NCI-H460 (cell line): ENCODE data around the gene IPO4. TPM values are rescaled to one million over a fixed set of nuclear protein-coding genes. Genes with fewer than 3 reads are reported as not detected.

Experiments
- DNase-seq: peaks from one replicate; pipeline ENCODE4 v3.0.0-alpha.2; 2016; ENCODE audit warnings: low read depth; ENCODE audit errors: extremely low read depth
- small RNA-seq, 2 experiments: library from RNA; depleted of rRNA; stranded (forward); fragments of <200 nt; gene quantifications; one replicate each; pipeline ENCODE3, GENCODE V24; 2014
- total RNA-seq: library from RNA; depleted of rRNA; stranded (reverse); fragments of >200 nt; shearing (Covaris generic); gene quantifications from 2 replicates; pipeline ENCODE4 v1.2.3, GENCODE V29; 2014; rRNA removed

Gene IPO4
- total RNA-seq, 1 experiment from 2014 or later: 48.8 TPM

DNA sequence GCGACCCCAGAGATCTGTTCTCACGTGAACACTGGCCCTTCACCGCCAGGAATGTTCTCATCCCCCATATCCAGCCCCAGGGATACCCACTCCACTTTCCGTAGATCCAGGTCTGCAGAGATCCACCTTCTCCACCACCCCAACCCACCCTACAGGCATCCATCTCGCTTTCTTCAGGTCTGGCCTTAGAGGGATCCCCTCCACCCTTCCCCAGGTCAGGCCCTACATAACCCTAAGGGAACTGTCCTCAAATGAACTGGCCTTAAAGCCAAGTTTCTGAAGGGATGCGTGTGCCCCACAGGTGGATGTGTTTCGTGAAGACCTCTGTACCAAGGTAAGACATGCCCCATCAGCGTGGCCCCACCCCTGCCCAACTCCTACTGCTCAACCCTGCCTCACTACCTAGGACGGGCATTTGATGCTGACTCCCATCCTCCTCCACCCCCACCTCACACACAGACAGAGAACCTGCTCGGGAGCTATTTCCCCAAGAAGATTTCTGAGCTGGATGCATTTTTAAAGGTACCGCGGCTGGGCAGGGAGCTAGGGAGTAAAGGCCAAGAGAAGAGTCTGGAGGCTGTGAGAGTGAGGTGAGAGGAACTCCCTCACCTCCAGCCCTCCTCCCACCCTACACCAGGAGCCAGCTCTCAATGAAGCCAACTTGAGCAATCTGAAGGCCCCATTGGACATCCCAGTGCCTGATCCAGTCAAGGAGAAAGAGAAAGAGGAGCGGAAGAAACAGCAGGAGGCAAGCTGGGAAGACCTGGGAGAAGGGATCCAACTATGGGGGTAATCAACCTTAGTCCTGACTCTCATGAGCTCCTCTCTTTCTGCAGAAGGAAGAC, 51.7 kb downstream of the IPO4 start:
- no peak for DNase-seq

DNA sequence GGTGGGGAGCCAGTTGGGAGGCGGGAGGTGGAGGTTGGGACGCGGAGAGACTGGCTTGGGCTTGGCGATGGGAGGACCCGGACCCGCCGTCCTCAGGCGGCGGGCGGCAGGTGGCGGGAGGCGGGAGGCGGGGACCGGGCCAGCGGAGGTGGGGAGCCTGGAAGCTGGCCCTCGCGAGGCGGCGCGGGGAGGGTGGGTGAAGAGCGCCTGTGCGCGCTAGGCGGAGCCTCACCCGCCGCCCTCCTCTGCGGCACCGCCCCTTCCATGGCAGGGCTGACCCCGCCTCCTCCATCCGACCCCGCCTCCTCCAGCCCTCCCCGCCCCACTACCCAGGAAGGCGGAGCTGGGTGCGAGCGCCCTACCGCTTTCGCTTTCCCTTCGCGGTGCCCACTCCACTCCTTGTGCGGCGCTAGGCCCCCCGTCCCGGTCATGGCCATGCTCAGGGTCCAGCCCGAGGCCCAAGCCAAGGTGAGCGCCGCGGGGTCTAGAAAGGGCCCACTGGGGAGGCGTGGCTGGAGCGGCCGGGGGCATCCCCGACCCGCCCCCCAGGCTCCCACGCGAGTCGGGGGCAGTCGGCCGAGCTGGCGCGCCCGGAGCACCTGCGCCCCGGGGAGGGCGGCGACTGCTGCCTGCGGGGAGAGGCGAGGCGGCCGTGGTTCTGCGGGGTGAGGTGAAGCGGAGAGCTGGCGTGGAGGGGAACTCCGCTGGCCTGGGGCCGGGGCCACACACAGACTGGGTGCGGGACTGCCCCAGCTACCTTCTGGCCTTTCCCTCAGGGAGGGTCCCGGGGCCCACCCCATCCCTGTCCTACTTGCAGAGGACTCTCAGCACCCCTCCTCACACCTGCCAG, 52.6 kb downstream of the IPO4 start, which contains the start of gene PSME1:
Gene PSME1, plus strand, starts transcription at position 361 of the 850 bp plus-strand sequence. Its CDS starts 69 bp downstream, at position 430.
- peak; percentile 88 for DNase-seq

DNA sequence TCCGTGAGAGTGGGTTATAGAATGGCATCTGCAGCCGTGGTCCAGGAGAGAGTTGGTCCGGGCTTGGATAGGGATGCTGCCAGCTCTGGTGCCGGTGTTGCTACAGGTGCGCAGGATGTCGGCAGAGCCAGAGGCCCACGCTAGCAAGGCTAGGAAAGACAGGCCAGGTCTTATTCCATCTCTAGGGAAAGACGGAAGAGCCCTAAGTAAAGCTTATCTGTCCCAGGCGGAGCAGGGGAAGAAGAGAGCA, 53.1 kb downstream of the IPO4 start:
- DNase-seq: no peak

DNA sequence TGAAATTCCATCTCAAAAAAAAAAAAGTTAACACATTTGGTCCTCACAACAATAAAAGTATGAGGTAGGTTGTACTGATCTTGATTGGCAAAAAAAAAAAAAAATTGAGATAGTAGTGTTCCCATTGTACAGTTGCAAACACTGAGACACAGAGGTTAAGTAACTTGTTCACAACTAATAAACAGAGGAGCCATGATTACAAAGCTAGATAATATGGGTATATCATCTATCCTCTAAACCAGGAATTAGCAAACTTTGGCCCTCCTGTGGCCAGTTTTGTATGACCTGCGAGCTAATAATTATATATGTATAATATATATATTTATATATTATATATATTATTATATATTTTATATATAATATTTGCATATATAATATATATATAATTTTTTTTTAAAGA, 54.9 kb downstream of the IPO4 start:
- no peak for DNase-seq

DNA sequence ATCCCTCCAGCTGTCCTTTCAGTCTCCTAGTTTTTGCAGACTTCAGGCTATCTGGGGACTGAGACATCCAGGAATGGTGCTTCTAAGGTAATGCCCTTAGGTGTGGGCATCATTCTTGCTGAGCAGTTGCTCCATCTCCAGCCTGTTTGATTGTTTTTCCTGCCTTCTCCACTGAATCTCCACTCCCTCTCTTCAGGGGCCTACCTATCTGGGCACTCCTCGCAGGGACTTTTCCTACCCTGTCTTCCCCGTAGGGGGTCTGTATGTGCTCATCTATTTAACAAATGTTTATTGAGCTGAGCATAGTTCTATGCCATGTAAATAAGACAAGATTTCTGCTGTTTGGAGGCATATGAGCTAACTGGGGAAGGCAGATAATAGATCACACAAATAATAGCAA, 55.6 kb downstream of the IPO4 start:
- no peak for DNase-seq

DNA sequence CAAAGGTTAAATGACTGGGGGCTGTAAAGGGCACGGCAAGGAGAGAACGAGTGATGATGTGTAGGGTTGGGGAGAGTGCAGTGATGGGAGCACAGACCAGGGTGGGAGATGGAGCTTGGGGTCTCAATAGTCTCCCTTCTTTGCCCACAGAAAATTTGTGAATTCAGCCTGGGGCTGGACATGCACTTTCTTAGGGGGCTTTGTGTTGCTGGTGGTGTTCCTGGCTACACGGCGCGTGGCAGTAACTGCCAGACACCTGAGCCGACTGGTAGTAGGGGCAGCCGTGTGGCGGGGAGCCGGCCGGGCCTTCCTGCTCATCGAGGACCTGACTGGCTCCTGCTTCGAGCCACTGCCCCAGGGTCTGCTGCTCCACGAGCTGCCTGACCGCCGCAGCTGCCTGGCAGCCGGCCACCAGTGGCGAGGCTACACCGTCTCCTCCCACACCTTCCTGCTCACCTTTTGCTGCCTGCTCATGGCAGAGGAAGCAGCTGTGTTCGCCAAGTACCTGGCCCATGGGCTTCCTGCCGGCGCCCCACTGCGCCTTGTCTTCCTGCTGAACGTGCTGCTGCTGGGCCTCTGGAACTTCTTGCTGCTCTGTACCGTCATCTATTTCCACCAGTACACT, 56.4 kb downstream of the IPO4 start:
- DNase-seq: no peak

DNA sequence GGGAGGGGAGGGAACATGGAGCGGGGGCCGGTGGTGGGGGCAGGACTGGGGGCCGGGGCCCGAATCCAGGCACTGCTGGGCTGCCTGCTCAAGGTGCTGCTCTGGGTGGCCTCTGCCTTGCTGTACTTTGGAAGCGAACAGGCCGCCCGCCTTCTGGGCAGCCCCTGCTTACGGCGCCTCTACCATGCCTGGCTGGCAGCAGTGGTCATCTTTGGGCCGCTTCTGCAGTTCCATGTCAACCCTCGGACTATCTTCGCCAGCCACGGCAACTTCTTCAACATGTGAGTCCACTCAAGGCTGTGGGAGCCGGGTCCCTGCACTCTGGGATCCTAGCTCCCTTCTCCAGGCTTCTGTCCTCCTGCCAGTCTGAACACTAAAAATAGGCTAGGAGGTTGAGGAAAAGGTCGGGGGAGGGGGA, 57.1 kb downstream of the IPO4 start:
- no peak for DNase-seq

DNA sequence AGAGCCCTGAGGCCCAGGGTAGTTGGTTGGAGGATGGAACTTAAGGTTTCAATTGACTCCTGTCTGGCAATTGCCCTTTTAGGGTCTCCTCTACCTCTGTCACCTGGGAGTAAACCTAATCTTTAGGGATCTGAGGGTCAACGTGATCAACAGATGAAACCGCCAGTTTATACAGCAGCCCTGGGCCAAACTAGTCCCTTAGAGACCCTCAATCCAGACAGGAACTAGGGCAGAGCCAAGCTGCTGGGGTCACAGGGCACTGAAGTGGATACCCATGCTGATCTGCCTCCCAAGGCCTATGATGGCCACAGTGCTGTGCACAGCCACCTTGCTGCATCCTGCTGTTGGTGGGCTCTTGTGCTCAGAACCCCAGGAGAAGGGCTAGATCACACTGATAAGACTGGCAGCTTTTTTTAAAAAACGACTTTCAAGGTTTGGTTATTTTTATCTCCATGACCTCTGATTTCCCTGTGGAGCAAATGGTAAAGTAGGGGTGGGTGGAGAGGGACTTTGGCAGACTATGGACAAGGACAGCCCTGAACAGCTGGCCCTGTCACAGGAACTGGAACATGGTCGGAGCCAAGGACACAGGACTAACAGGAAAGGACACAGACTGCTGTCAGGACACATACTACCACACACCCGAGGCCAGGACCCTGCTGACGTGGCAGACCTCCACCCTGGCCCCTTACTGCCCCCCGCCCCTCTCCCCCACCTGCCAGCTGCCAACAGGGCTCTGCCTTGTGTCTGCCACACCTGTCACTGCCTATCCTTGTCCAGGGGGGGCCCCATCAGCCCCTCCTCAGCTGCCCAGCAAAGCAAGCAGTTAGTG, 57.7 kb downstream of the IPO4 start:
- no peak for DNase-seq

DNA sequence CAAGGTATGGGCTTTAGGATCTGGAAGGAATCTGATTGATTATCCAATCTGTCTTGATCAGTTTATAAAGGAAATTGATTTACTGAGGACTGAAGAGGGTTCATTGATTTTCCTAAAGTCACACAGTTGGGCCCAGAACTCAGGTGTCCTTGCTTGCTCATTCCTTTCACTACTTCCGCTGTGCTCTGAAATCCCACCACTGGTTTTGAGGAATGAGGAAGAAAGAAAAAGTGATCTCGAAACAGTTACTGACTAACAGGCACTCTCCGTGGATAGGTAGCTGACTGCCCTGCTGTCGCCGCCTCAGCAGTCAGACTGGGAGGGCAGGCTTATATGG, 58.3 kb downstream of the IPO4 start, which contains the start of gene FITM1:
Gene FITM1, plus strand, starts transcription at position 280 of the 337 bp plus-strand sequence. CDS start 905 bp downstream, outside the sequence.
- DNase-seq: no peak

Small RNA genes within 50 kb of the gene (small RNA-seq; reads per million reads assigned to genes)
- gene AL136295.4 (0 to 0.02 reads per million in 2 experiments), gene CHMP4A (0 to 0.06 reads per million in 2 experiments), gene IPO4 (0 to 0.18 reads per million in 2 experiments), gene IRF9 (0 reads per million in 2 experiments), gene MDP1 (0 reads per million in 2 experiments), gene RNA5SP383 (0.04 to 0.23 reads per million in 2 experiments)

Other genes with a start within 250 kb of the IPO4 start
- gene DHRS4, start 235.0 kb downstream of the IPO4 start, total RNA-seq: 39.0 and 39.2 TPM in 2 replicates
- gene DHRS4L2, start 199.9 kb downstream of the IPO4 start, total RNA-seq: 19.4 and 21.7 TPM in 2 replicates
- gene CARMIL3, start 136.8 kb downstream of the IPO4 start, total RNA-seq: 1.1 and 1.7 TPM in 2 replicates
- not detected in 2 replicates for gene CPNE6, start 117.3 kb downstream of the IPO4 start, total RNA-seq
- 35.8 and 40.8 TPM in 2 replicates for gene PCK2, start 94.5 kb downstream of the IPO4 start, total RNA-seq
- 49.6 and 54.1 TPM in 2 replicates for gene DCAF11, start 74.0 kb downstream of the IPO4 start, total RNA-seq
- gene NRL, start 73.9 kb downstream of the IPO4 start, total RNA-seq: 1.4 and 1.6 TPM in 2 replicates
- 0.45 and 0.84 TPM in 2 replicates for gene FITM1, start 58.2 kb downstream of the IPO4 start, total RNA-seq
- gene PSME1, start 52.6 kb downstream of the IPO4 start, total RNA-seq: 160 and 177 TPM in 2 replicates
- 29.6 and 33.5 TPM in 2 replicates for gene EMC9, start 47.2 kb downstream of the IPO4 start, total RNA-seq
- 204 and 205 TPM in 2 replicates for gene PSME2, start 42.2 kb downstream of the IPO4 start, total RNA-seq
- gene RNF31, start 41.3 kb downstream of the IPO4 start, total RNA-seq: 32.0 and 35.1 TPM in 2 replicates
- gene IRF9, start 27.6 kb downstream of the IPO4 start, total RNA-seq: 14.9 and 16.8 TPM in 2 replicates
- 1.4 and 4.6 TPM in 2 replicates for gene REC8, start 16.7 kb downstream of the IPO4 start, total RNA-seq
- 61.4 and 63.5 TPM in 2 replicates for gene TM9SF1, start 6.6 kb upstream of the IPO4 start, total RNA-seq
- 0.20 TPM in 1 of 2 replicates, not detected in the other for gene TSSK4, start 16.9 kb upstream of the IPO4 start, total RNA-seq
- gene CHMP4A, start 24.7 kb upstream of the IPO4 start, total RNA-seq: 51.2 and 82.4 TPM in 2 replicates
- 15.0 and 20.2 TPM in 2 replicates for gene MDP1, start 27.2 kb upstream of the IPO4 start, total RNA-seq
- gene NEDD8, start 43.6 kb upstream of the IPO4 start, total RNA-seq: 207 and 223 TPM in 2 replicates
- gene GMPR2, start 44.1 kb upstream of the IPO4 start, total RNA-seq: 88.7 and 89.5 TPM in 2 replicates
- gene TINF2, start 53.8 kb upstream of the IPO4 start, total RNA-seq: 46.9 and 48.7 TPM in 2 replicates
- gene TGM1, start 74.4 kb upstream of the IPO4 start, total RNA-seq: 5.2 TPM in 2 replicates
- gene RABGGTA, start 82.8 kb upstream of the IPO4 start, total RNA-seq: 32.2 and 34.2 TPM in 2 replicates
- gene DHRS1, start 111.0 kb upstream of the IPO4 start, total RNA-seq: 8.5 and 9.6 TPM in 2 replicates
- 16.2 and 16.6 TPM in 2 replicates for gene NOP9, start 111.0 kb upstream of the IPO4 start, total RNA-seq
- not detected in 2 replicates for gene CIDEB, start 119.2 kb upstream of the IPO4 start, total RNA-seq
- gene LTB4R2, start 121.3 kb upstream of the IPO4 start, total RNA-seq: 7.7 and 8.6 TPM in 2 replicates
- gene LTB4R, start 122.7 kb upstream of the IPO4 start, total RNA-seq: 11.1 and 13.4 TPM in 2 replicates
- gene ADCY4, start 146.3 kb upstream of the IPO4 start, total RNA-seq: 0.40 TPM in 1 of 2 replicates, not detected in the other
- not detected in 2 replicates for gene RIPK3, start 151.2 kb upstream of the IPO4 start, total RNA-seq
- 17.7 and 23.6 TPM in 2 replicates for gene NFATC4, start 179.4 kb upstream of the IPO4 start, total RNA-seq
- 0.12 and 0.17 TPM in 2 replicates for gene NYNRIN, start 210.2 kb upstream of the IPO4 start, total RNA-seq
- gene CBLN3, start 240.9 kb upstream of the IPO4 start, total RNA-seq: 1.1 and 1.2 TPM in 2 replicates
- gene KHNYN, start 241.1 kb upstream of the IPO4 start, total RNA-seq: 51.1 and 58.3 TPM in 2 replicates